AG09309 (cell line): ENCODE results near the gene EN2.

Source experiments
- DNase-seq: peaks from one replicate; pipeline ENCODE4 v3.0.0-alpha.2; 2010; ENCODE audit warnings: low read depth
- H3K4me3 ChIP-seq: 2 replicates; pipeline ENCODE4 v1.5.1; 2011; ENCODE audit warnings: mild to moderate bottlenecking, low read depth, low read length, moderate library complexity; ENCODE audit not compliant: control insufficient read depth
- TF ChIP-seq, protein P1 (sequence below): IDR thresholded peaks from 2 replicates; pipeline ENCODE4 v1.5.1; 2011; ENCODE audit warnings: mild to moderate bottlenecking, low read depth, low read length, inconsistent platforms; ENCODE audit not compliant: insufficient read depth, control insufficient read depth; ENCODE audit errors: missing control alignments

Gene EN2

DNA sequence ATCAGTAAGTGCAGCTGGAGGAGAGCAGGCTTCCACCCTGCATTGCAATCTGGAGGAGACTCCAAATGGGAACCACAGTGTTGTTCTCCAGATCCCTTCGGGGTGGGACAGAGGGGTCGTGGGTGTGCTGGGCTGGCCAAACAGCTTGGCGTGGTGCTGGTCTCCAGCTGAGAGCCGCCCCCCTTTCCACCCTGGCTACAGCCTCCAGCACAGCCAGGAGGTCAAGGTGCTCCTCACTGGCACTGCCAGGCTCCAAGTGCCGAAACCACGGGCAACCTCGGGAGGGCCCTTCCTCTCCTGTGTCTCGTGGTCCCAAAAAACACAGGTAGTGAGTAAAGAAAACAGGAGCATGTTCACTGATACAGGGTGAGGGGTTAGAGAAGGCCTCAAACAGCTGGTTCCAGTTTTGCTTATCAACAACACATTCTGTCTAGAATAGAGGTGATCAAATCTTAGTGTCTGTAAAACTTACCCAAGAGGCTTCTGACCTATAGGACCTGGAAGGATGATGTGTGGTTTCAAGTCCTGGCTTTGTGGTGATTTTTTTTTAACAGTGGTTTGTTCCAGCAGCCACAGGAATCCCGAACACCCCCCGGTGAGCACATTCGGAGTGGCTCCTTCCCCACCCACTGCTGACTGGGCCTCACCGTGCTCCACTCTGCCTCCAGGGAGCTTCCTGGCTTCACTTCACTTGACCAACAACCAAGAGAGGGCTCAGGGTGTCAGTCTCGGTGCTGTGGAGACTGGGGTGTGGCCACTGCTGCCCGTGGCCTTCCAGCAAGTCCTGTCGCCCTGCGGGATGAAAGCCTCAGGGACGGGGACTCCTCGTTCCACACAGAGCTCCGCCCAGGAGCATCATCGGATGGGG, 31.2 kb upstream of the EN2 start:
- no peak overlapping the region for H3K4me3 ChIP-seq
- TF ChIP-seq, protein P1, sequence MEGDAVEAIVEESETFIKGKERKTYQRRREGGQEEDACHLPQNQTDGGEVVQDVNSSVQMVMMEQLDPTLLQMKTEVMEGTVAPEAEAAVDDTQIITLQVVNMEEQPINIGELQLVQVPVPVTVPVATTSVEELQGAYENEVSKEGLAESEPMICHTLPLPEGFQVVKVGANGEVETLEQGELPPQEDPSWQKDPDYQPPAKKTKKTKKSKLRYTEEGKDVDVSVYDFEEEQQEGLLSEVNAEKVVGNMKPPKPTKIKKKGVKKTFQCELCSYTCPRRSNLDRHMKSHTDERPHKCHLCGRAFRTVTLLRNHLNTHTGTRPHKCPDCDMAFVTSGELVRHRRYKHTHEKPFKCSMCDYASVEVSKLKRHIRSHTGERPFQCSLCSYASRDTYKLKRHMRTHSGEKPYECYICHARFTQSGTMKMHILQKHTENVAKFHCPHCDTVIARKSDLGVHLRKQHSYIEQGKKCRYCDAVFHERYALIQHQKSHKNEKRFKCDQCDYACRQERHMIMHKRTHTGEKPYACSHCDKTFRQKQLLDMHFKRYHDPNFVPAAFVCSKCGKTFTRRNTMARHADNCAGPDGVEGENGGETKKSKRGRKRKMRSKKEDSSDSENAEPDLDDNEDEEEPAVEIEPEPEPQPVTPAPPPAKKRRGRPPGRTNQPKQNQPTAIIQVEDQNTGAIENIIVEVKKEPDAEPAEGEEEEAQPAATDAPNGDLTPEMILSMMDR = no peak
- no peak for DNase-seq

DNA sequence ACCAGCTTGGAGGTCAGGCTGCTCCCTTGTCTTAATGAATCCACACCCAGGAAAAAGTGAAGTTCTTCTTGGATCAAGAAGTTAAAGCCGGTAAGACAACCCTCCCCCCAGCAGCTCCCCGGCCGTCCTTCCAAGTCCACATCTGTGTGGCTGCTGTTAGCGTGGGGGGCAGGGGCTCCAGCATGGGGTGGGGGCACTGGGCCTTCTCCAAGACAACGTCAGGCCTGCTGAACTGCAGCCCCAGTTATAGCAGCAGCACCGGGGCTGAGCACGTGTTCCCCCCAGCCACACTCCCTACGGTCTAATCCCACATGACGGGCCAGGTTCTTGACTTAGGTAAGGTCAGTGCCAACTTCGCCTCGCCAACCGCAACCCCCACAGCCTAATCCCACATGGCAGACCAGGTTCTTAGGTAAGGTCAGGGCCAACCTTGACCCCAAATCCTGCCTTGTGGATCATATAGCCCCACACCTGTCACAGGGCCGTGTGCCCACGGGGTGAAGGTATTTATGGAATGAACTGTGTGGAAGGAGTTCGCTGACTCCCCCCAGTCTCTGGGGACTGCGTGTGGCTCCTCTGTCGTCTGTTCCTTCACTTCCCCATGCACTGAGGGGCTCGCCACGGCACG, 30.4 kb upstream of the EN2 start:
- DNase-seq = no peak
- TF ChIP-seq, protein P1 = no peak
- H3K4me3 ChIP-seq = no peak overlapping the region

DNA sequence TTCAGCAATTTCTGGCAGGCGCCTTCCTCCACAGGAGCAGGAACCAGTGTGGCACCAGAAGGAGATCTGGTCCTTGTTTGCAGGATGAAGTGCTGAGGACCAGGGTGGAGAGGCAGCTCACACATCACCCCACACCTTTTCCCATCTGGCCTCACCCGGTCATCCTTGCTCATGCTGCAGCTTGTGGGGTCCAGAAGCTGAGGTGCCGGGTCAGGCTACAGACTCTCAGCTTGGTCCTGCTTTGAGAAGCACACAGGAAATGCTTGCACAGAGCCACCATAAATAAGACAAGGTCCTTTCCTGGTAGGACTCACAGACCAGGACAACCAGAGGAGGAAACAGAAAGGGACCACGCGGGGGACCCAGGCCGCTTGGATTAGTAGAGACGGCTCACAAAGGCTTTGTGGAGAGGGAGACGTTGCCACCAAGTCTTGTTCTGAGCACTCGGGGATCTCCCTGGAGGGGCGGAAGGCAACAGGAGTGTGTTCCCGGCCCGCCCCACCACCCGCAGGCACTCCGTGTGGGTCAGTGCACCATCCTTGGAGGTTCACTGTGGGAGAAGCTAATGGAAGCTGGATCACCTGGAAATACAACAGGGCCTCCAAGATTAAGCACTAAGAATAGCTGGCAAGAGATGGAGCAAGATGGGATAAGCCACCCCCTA, 29.6 kb upstream of the EN2 start:
- no peak for DNase-seq
- H3K4me3 ChIP-seq = no peak overlapping the region
- TF ChIP-seq, protein P1 = no peak

DNA sequence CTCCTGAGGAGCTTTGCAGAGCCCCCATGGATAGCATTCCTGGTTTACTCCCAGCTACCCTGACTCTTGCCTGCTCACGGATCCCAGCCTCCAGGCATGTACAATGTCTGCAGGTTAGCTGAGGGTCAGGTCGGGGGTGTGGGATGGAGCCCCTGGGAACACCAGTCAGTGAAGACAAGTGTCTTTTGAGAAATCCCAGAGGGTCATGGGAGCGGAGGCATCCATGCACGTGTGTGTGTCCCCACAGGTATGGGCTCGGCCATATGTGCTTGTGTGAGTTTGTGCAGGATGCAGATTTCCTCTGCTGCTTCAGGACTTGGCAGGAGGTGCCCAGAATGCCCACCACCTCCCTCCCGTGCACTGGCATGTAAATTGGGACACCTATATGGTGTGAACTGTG, 28.3 kb upstream of the EN2 start:
- DNase-seq = no peak
- no peak overlapping the region for H3K4me3 ChIP-seq
- TF ChIP-seq, protein P1 = no peak

DNA sequence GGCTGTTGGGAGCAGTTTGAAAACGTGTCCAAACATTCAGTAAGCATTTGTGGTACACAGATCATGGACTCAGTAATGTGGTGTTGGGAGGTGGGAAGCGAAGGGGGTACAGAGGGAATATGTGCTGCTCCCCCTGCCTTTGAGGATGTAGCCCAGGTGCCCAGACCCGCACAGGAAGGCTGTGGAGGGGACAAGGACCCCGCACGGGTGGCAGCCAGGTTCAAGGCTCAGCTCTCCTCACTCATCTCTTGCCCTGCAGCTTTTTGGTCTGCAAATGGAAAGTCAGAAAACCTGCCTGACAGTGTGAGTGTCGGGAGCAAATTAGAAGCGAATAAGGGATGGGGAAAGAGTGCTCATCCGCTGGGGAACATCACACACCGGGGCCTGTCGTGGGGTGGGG, 27.3 kb upstream of the EN2 start:
- H3K4me3 ChIP-seq = no peak overlapping the region
- no peak for DNase-seq
- TF ChIP-seq, protein P1 = no peak

DNA sequence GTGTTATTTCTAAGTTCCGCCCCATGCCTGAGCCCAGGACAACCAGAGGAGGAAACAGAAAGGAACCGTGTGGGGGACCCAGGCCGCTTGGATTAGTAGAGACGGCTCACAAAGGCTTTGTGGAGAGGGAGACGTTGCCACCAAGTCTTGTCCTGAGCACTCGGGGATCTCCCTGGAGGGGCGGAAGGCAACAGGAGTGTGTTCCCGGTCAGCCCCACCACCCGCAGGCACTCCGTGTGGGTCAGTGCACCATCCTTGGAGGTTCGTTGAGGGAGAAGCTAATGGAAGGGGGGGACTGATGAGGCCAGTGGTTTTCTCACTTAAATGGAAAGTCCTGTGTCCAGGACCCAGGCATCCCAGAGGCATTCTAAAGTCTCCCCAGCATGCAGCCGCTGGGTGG, 26.7 kb upstream of the EN2 start:
- H3K4me3 ChIP-seq = no peak overlapping the region
- TF ChIP-seq, protein P1 = no peak

More for the DNA sequence above, 26.7 kb upstream of the EN2 start:
- no peak for DNase-seq
